Naive B cell (primary cell): ENCODE results near the gene GUCD1. TPM values are rescaled to one million over a fixed set of nuclear protein-coding genes. Genes with fewer than 3 reads are reported as not detected.

Experiments used
- ATAC-seq, 2 donors: fragments of 150-1000 bp; cut with Tn5 transposase; 2 replicates each; pipeline ENCODE4 v1.10.0; 2021; ENCODE audit warnings: low read depth in 2 of 2, mild to moderate bottlenecking in 2 of 2, moderate library complexity in 2 of 2
- DNase-seq: peaks from one replicate; pipeline ENCODE4 v3.0.0; 2022
- H3K27ac Mint-ChIP-seq, 6 donors: one replicate each; pipeline ENCODE4 v1.8.0; 2020 to 2022; ENCODE audit warnings: mild to moderate bottlenecking in 6 of 6, mixed read lengths in 6 of 6, moderate library complexity in 5 of 6, inconsistent platforms in 2 of 6
- H3K27me3 Mint-ChIP-seq, 3 donors: one replicate each; pipeline ENCODE4 v1.8.0; 2021 to 2022; ENCODE audit warnings: mixed read lengths in 3 of 3, mild to moderate bottlenecking in 1 of 3
- H3K36me3 Mint-ChIP-seq, 2 donors: one replicate each; pipeline ENCODE4 v1.8.0; 2020 to 2022; ENCODE audit warnings: mixed read lengths in 2 of 2, inconsistent platforms in 1 of 2, mild to moderate bottlenecking in 1 of 2
- H3K4me1 Mint-ChIP-seq, 3 donors: one replicate each; pipeline ENCODE4 v1.8.0; 2020 to 2022; ENCODE audit warnings: mixed read lengths in 3 of 3, inconsistent platforms in 1 of 3, mild to moderate bottlenecking in 1 of 3, moderate library complexity in 1 of 3
- H3K4me3 Mint-ChIP-seq, 8 donors: one replicate each; pipeline ENCODE4 v1.8.0; 2020 to 2022; ENCODE audit warnings: mild to moderate bottlenecking in 8 of 8, mixed read lengths in 8 of 8, moderate library complexity in 8 of 8, inconsistent platforms in 2 of 8
- H3K9me3 Mint-ChIP-seq, 7 donors: one replicate each; pipeline ENCODE4 v1.8.0; 2020 to 2022; ENCODE audit warnings: mixed read lengths in 7 of 7, mild to moderate bottlenecking in 5 of 7, inconsistent platforms in 2 of 7, moderate library complexity in 1 of 7
- polyA plus RNA-seq, 6 donors: library from polyadenylated mRNA; unstranded; fragments of 300-500 nt; fragmentation: Illumina TruSeq; gene quantifications; one replicate each; pipeline ENCODE4 v1.2.3, GENCODE V29; 2021; ENCODE audit warnings: low read depth in 6 of 6

Gene GUCD1
- polyA plus RNA-seq, 6 donors from 2014 or later: 374 to 564 (median 422) TPM

DNA sequence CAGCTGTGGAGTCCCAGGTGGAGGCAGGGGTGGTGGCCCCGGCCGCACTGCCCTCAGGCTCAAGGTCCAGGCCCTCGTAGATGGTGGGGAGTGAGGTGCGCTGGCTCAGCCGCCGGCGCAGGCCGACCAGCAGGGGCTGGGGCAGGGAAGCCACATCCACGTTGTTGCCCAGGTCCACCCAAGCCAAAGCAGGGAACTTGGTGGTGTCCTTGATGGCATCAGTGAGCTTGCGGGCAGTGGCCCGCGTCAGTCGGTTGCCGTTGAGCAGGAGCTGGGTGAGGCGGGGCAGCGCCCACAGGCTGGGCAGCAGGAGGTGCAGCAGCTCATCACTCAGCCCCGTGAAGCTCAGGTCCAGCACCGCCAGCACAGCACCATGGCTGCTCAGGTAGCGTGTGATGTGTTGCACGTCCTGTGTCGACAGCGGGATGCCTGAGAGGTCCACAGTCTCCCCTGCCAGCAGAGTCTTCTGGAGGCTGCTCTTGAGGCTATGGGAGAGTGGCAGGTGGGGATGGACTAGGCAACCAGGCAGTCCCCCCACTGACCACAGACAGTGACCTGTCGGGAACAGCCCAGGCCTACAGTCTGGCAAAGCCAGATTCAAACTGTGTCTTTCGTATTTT, 31.1 kb upstream of the GUCD1 start:
- Mint-ChIP-seq H3K4me3 (no peak overlapping the region), H3K27ac (no peak overlapping the region), H3K4me1 (no peaks in the 10 kb centered on the region), H3K36me3 (no peaks in the 10 kb centered on the region), H3K9me3 (no peaks in the 10 kb centered on the region), H3K27me3 (peaks cover 0 to 7% (median 0%) of the 10 kb centered on the region in 3 donors)
- no peak for DNase-seq
- no peak for ATAC-seq

DNA sequence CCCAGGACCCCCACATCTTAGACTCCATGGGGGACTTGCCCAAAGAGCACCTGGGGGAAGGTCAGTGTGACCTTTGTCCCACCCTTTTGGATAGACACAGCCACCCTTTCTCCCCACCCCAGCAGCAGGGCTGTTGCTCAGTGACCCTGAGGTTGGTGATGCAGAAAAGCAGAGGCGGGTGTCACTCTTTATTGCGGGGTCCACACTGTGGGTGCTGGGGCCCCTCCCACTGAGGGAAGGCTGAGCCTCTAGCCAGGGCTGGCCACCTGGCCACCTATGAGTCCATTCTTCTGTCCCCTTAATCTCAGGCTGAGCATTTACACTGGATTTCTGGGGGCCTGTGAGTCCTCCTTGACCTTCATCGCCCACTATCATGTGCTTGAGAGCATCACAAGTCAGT, 30.5 kb upstream of the GUCD1 start:
- H3K27me3 Mint-ChIP-seq: peaks cover 0 to under 1% (median 0%) of the 10 kb centered on the region in 3 donors
- no peak for ATAC-seq
- no peaks in the 10 kb centered on the region for H3K4me1 Mint-ChIP-seq
- DNase-seq: no peak
- H3K9me3 Mint-ChIP-seq: no peaks in the 10 kb centered on the region
- H3K27ac Mint-ChIP-seq: no peak overlapping the region
- no peak overlapping the region for H3K4me3 Mint-ChIP-seq
- no peaks in the 10 kb centered on the region for H3K36me3 Mint-ChIP-seq

DNA sequence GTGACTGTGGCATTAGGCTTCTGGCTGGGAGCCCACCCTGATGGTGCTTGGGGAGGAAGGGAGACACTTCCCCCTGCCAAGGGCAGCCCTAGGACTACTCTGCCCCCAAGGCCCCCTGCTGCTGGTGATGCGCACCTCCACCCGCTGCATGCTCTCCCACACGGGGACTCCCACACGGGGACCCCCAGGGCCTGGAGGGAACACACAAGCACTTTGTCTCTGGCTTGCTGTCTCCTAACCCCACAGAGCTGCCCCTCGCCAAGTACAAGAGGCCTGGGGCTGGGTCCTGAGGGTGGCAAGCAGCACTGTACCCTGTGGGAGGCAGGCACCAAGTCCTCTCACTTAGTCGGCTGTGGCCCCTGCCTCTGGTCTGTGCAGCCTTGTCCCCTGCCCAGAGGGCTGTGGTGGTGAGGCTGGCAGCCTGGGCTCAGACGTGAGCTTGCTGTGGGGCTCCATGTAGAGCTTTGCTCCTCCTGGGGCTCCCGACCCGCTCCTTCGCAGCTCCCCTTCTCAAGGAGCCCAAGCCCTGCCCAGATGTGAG, 30.0 kb upstream of the GUCD1 start:
- Mint-ChIP-seq H3K27me3 (no peaks in the 10 kb centered on the region), H3K36me3 (no peaks in the 10 kb centered on the region), H3K9me3 (no peaks in the 10 kb centered on the region), H3K4me1 (no peaks in the 10 kb centered on the region), H3K27ac (no peak overlapping the region), H3K4me3 (no peak overlapping the region)
- DNase-seq (no peak), ATAC-seq (no peak)

DNA sequence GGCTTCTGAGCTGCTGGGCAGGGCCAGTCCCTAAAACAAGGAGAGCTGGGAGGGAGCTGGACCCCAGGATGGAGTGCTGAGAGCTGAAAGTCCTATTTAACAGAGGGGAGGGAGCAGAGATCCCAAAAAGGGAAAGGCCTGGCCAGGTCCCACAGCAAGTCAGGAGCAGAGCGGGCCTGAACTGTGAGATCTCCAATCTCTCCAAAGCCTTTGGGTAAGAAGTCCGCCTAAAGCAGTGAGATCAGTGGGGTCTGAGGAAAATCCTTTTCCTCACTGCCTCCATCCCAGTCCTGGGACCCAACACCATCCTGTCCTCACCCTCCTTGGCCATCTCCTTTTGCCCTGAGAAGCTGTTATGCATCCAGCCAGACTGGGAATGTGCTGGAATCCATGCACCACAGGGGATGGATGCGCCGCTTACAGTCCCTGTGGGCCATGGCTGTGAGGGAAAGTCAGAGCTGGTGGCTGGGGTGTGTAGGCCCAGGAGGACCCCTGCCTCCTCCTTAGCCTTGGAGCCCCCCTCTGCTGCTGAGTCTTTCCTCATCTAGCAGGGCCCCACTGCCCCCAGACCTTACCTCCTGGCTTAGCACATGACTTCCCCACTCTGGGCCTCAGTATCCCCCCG, 29.3 kb upstream of the GUCD1 start:
- DNase-seq: no peak
- H3K4me1 Mint-ChIP-seq: no peaks in the 10 kb centered on the region
- H3K27me3 Mint-ChIP-seq: no peaks in the 10 kb centered on the region
- H3K4me3 Mint-ChIP-seq: no peak overlapping the region
- H3K36me3 Mint-ChIP-seq: no peaks in the 10 kb centered on the region
- ATAC-seq: no peak
- no peaks in the 10 kb centered on the region for H3K9me3 Mint-ChIP-seq
- H3K27ac Mint-ChIP-seq: peak overlapping the region in 2 of 6 donors; percentile 64 to 77

DNA sequence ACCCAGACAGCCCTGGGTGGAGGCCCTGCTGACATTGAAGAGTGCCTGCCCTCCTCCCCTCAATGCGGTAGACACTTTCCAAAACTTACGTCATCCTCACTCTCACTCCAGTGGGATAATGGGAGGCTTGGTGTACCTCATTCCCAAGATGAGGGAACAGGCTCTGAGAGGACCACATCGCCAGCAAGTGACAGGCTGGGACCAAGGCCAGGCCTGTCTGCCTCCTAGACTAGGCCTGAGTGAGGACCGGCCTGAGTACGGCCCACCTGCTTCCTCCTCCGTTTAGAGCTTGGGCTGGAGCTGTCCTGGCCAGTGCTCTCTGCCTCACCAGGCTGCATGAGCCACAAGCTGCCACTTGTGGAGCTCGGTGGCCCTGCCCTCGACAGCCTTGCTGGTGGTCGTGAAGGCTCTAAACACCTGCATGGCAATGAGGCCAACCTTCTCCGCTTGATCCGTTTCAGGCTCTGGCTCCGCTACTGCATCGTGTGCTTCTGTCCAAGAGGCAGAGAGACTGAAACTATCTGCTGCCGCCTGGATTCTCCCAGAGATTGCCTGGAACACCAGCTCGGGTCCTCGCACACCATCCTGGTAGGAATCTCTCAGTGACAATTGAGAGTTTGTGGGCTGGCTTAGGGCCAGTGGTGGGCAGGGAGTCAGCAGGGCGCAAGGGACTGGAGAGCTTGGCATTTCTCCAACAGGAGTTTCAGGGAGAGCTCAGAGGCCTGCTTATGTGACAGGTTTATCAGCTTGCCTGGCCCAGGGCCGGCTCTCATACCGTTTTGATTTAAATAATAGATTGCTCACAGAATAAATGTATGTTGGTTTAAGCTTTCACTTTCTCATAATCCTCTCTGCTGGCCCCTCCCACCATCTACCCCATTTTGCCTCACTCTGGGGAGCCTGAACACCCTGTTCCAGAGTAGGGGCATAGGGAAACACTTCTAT, 28.6 kb upstream of the GUCD1 start:
- Mint-ChIP-seq H3K9me3 (no peaks in the 10 kb centered on the region), H3K4me3 (no peak overlapping the region), H3K27ac (peak overlapping the region in 3 of 6 donors; percentile 64 to 77 (median 66)), H3K4me1 (no peaks in the 10 kb centered on the region), H3K36me3 (no peaks in the 10 kb centered on the region), H3K27me3 (no peaks in the 10 kb centered on the region)
- DNase-seq (no peak), ATAC-seq (no peak)

DNA sequence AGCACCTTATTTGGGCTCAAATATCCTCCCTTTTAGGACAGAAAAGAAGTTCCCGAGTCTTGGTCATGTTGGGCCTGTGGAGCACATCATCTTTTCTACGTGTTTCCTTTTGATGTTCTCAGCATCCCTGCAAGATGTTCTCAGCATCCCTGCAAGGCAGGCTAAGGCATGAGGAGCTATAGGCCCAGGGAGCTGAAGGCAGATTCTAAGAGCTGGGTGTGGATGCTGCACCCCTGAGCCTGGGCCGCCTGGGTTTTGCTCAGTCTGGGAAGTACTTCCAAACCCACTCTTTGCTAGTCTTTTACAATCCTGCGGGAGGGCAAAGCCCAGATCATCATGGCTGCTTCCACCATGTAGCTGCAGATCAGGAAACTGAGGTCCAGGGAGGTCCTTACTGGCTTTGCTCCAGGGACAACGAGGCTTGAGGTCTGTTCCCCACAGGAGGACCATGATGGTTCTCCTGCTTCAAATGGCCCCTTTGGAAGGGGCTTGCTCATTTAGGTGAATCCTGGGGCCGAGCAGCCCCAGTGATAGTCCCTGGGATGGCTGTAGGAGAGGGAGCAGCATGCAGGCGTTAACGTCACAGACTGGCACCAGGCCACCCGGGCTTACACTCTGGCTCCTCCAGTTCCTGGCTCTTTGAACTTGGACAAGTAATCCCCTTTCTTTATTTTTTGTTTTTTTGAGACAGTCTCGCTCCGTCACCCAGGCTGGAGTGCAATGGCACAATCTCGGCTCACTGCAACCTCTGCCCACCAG, 27.3 kb upstream of the GUCD1 start:
- no peak for ATAC-seq
- Mint-ChIP-seq H3K27ac (no peak overlapping the region), H3K4me1 (no peaks in the 10 kb centered on the region), H3K27me3 (no peaks in the 10 kb centered on the region), H3K36me3 (no peaks in the 10 kb centered on the region), H3K9me3 (no peaks in the 10 kb centered on the region), H3K4me3 (no peak overlapping the region)
- no peak for DNase-seq

DNA sequence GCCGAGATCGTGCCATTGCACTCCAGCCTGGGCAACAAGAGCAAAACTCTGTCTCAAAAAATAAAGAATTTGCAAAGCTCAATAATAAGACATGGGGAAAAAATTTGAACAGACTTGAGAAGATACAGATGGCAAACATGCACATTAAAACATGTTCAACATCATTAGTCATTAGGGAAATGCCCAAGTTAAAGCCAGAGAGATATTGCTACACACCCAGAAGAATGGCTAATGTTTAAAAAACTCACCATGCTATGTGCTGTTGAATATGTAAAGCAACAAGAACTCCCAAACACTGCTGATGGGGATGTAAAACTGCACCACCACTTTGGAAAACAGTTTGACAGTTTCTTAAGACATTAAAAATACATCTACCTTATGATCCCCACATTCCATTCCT, 25.3 kb upstream of the GUCD1 start:
- Mint-ChIP-seq H3K27ac (peak overlapping the region in 1 of 6 donors; percentile 79), H3K27me3 (no peaks in the 10 kb centered on the region), H3K4me1 (peaks cover 0 to 6% (median 1%) of the 10 kb centered on the region in 3 donors), H3K9me3 (no peaks in the 10 kb centered on the region), H3K4me3 (no peak overlapping the region), H3K36me3 (peaks cover 2 to 5% of the 10 kb centered on the region in 2 donors)
- DNase-seq (no peak), ATAC-seq (no peak)

DNA sequence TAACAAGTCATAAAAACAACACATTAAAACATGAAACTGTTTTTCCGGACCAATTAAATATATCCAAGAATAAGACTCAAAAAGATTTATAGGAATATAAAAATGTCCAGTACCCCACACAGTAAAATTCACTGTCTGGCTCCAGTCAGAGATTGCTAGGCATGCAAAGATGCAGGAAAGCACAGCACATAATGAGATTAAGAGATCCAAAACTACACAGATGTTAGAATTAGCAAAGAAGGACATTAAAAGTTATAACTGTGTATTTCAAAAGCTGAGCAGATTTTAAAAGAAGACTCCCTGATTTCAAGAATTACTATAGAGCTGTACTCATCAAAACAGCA, 24.3 kb upstream of the GUCD1 start:
- Mint-ChIP-seq H3K27me3 (no peaks in the 10 kb centered on the region), H3K27ac (peak overlapping the region in 1 of 6 donors; percentile 65), H3K4me3 (no peak overlapping the region)

DNA sequence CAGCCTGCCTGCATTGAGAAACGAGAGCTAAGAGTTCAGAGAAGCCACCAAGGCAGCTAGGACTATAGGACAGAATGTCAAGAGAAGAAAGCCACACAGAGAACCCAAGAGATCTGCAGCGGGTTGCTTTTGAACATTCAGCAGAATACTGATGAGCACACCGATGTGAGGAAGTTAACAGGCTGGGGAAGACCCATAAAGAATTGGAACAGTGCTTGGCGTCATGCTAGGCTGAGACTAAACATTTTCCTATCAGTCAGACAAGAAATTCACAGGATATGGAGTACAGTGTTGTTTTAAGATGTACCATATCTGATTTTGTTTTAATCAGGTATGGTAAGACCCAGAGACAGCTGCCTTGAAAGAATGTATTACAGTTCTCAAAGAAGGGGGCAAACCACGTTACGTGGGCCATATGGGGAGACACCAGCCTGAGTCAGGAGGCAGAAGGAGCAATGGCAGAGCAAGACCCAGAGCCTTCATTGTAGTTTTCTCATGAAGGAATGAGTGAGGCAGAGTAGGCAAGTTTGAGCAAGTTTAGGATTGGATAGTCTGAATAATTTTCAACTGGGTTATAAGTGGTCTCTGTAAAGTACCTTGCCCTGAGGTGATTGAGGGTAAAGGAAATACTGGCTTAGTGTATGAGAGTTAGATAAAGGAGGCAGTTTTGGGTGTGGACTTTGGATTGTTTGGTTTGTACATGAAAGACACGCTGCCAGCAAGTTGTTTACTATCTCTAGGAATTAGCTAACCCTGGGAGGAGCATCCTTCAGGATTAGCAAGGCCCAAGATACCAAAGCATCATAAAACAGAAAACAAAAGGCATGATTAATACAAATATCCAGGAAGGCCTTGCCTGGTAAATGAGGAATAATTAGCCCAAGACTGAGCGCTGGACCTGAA, 23.7 kb upstream of the GUCD1 start:
- Mint-ChIP-seq H3K27me3 (no peaks in the 10 kb centered on the region), H3K4me3 (no peak overlapping the region), H3K27ac (peak overlapping the region in 5 of 6 donors; percentile 4 to 54 (median 36)), H3K36me3 (peaks cover 5 to 12% of the 10 kb centered on the region in 2 donors), H3K9me3 (no peaks in the 10 kb centered on the region), H3K4me1 (peaks cover 1 to 6% (median 4%) of the 10 kb centered on the region in 3 donors)
- DNase-seq (no peak), ATAC-seq (no peak)

More for the DNA sequence above, 24.3 kb upstream of the GUCD1 start:
- Mint-ChIP-seq H3K9me3 (no peaks in the 10 kb centered on the region), H3K36me3 (peaks cover 5 to 12% of the 10 kb centered on the region in 2 donors), H3K4me1 (peaks cover 1 to 6% (median 4%) of the 10 kb centered on the region in 3 donors)
- no peak for DNase-seq
- ATAC-seq: no peak

DNA sequence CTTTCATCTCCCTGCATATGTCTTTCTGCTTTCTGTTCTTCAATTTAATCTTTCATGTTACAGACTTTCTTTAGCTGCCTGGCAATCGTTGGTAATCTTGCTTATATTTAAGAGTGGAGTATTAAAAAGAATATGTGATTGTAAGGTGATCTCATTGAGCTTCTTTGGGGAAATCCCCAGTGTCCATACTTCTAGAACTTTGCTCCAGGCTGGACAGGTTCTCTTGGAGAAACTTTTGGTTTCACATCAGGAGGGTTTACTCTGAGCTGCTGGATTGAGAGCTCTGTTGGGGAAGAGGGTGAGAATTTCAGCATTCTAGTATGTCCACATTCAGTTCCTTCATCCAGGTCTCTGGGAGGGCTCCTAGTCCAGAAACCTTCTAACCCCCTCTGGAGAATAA, 21.8 kb upstream of the GUCD1 start:
- peaks cover 9 to 16% of the 10 kb centered on the region in 2 donors for H3K36me3 Mint-ChIP-seq
- no peak overlapping the region for H3K4me3 Mint-ChIP-seq
- H3K27ac Mint-ChIP-seq: peak overlapping the region in 3 of 6 donors; percentile 37 to 86 (median 39)
- ATAC-seq (no peak), DNase-seq (no peak)
- no peaks in the 10 kb centered on the region for H3K27me3 Mint-ChIP-seq
- no peaks in the 10 kb centered on the region for H3K9me3 Mint-ChIP-seq
- H3K4me1 Mint-ChIP-seq: peaks cover 1 to 6% (median 4%) of the 10 kb centered on the region in 3 donors

DNA sequence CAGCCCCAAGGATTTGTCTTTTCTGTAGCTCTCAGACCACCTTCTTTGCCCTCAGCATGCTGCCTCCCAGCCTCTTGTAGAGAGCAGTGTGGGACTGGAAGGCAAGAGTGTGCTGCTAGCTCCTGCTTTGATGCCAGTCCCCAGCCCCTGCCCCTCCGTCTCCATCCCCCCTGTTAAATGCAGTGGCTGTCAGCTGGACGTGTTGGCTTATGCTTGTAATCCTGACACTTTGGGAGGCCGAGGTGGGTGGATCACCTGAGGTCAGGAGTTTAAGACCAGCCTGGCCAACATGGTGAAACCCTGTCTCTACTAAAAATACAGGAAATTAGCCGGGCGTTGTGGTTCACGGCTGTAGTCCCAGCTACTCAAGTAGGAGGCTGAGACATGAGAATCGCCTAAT, 16.3 kb upstream of the GUCD1 start:
- H3K9me3 Mint-ChIP-seq: no peaks in the 10 kb centered on the region
- peaks cover 6 to 27% of the 10 kb centered on the region in 2 donors for H3K36me3 Mint-ChIP-seq
- no peak for DNase-seq
- peaks cover 11 to 12% (median 11%) of the 10 kb centered on the region in 3 donors for H3K4me1 Mint-ChIP-seq
- H3K27me3 Mint-ChIP-seq: no peaks in the 10 kb centered on the region
- H3K27ac Mint-ChIP-seq: no peak overlapping the region
- ATAC-seq: no peak
- no peak overlapping the region for H3K4me3 Mint-ChIP-seq

DNA sequence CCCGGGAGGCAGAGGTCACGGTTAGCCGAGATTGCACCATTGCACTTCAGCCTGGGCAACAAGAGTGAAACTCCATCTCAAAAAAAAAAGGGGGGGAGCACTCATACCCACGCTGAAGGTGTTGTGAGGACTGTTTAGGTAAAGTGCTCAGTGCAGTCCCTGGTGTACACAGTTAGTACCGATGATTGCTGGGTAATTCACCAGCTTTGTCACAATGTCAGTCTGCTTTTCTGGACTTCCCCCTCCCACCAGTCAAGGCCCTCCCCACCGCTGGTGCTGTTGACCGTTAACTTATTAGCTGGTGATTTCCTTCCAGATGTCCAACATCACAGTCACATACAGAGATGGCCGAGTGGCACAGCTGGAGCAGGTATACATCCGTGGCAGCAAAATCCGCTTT, 12.7 kb upstream of the GUCD1 start:
- Mint-ChIP-seq H3K4me1 (peaks cover 13 to 41% (median 40%) of the 10 kb centered on the region in 3 donors), H3K9me3 (no peaks in the 10 kb centered on the region), H3K27ac (no peak overlapping the region), H3K27me3 (no peaks in the 10 kb centered on the region), H3K36me3 (peaks cover 6 to 16% of the 10 kb centered on the region in 2 donors), H3K4me3 (no peak overlapping the region)
- no peak for DNase-seq
- no peak for ATAC-seq
